Measurements from ENCODE around the gene AHI1. TPM values are rescaled to one million over a fixed set of nuclear protein-coding genes. Genes with fewer than 3 reads are reported as not detected.

Gene AHI1
- total and polyA plus RNA-seq, 2 of the 13 experiments (the other 11 are each of a cell fraction or from before 2014, with no cell fraction given), result 7.2 to 18.6 TPM

- TF ChIP-seq IRX3 (CRISPR knock-in tag; IDR thresholded peaks at IDR 0.05; ENCODE audit: borderline replicate concordance, low read depth) (no peak), RBFOX2 (IDR thresholded peaks at IDR 0.05; ENCODE audit: low read depth, low read length) (no peak), DZIP1 (CRISPR knock-in tag; IDR thresholded peaks at IDR 0.05) (no peak), ZNF703 (CRISPR knock-in tag; IDR thresholded peaks at IDR 0.05; ENCODE audit: borderline replicate concordance) (no peak), CEBPB (IDR thresholded peaks at IDR 0.05; ENCODE audit: borderline replicate concordance, low read depth, low read length) (peak; percentile 98), CREM (IDR thresholded peaks at IDR 0.05) (no peak), CREM (CRISPR knock-in tag; IDR thresholded peaks at IDR 0.05) (no peak), ZNF615 (CRISPR knock-in tag; IDR thresholded peaks at IDR 0.05; ENCODE audit: borderline replicate concordance) (no peak), ZNF614 (CRISPR knock-in tag; IDR thresholded peaks at IDR 0.05; ENCODE audit: borderline replicate concordance) (no peak), RFX1 (IDR thresholded peaks at IDR 0.05) (no peak), PITX1 (CRISPR knock-in tag; IDR thresholded peaks at IDR 0.05) (no peak), ZNF143 (CRISPR knock-in tag; IDR thresholded peaks at IDR 0.05) (no peak), ZNF468 (CRISPR knock-in tag; IDR thresholded peaks at IDR 0.05) (no peak), ZNF121 (CRISPR knock-in tag; IDR thresholded peaks at IDR 0.05) (no peak), KDM1A (CRISPR knock-in tag; IDR thresholded peaks at IDR 0.05) (peak; percentile 49; the same call in 1 of the 2 replicates), CC2D1A (CRISPR knock-in tag; IDR thresholded peaks at IDR 0.05) (no peak), MAFF (IDR thresholded peaks at IDR 0.05; ENCODE audit: low read depth, low read length) (peak; percentile 43), JDP2 (CRISPR knock-in tag; IDR thresholded peaks at IDR 0.05; ENCODE audit: borderline replicate concordance) (no peak), BATF2 (CRISPR knock-in tag; IDR thresholded peaks at IDR 0.05) (no peak), FOXA3 (CRISPR knock-in tag; IDR thresholded peaks at IDR 0.05) (peak; percentile 96), NAIF1 (CRISPR knock-in tag; IDR thresholded peaks at IDR 0.05; ENCODE audit: borderline replicate concordance) (no peak), ZSCAN30 (CRISPR knock-in tag; IDR thresholded peaks at IDR 0.05) (no peak), STAT5B (CRISPR knock-in tag; IDR thresholded peaks at IDR 0.05) (no peak), ZNF556 (CRISPR knock-in tag; IDR thresholded peaks at IDR 0.05; ENCODE audit: borderline replicate concordance) (no peak), XRCC5 (optimal IDR thresholded peaks at IDR 0.05; ENCODE audit: low read length) (no peak), BRF2 (CRISPR knock-in tag; IDR thresholded peaks at IDR 0.05) (no peak)
- TF ChIP-seq, protein P1, sequence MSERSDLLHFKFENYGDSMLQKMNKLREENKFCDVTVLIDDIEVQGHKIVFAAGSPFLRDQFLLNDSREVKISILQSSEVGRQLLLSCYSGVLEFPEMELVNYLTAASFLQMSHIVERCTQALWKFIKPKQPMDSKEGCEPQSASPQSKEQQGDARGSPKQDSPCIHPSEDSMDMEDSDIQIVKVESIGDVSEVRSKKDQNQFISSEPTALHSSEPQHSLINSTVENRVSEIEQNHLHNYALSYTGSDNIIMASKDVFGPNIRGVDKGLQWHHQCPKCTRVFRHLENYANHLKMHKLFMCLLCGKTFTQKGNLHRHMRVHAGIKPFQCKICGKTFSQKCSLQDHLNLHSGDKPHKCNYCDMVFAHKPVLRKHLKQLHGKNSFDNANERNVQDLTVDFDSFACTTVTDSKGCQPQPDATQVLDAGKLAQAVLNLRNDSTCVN (CRISPR knock-in tag; IDR thresholded peaks at IDR 0.05; ENCODE audit: borderline replicate concordance), result no peak
Observed at GRCh38 chr6:135522965-135523692, 25.6 kb upstream of the AHI1 start (continued).
